HG03469 (cell line): ENCODE measurements around the gene PRIMPOL.
"Not testable (repeated sequence)": the region's sequence is repeated elsewhere in the genome, so short reads cannot be mapped to it uniquely, and the experiment has no call there.

Experiments
- ATAC-seq: cut with Tn5 transposase; IDR thresholded peaks from one replicate; pipeline ENCODE4 v1.9.1; 2021; ENCODE audit warnings: mild to moderate bottlenecking, moderate library complexity, moderate number of reproducible peaks; ENCODE audit not compliant: unreplicated experiment

The PRIMPOL gene

GRCh38 chr4:184636144-184636543 is 13.4 kb upstream of the PRIMPOL start:
- ATAC-seq: no peak

- no peak for ATAC-seq
Observed at GRCh38 chr4:184636897-184637296, 12.6 kb upstream of the PRIMPOL start.

DNA sequence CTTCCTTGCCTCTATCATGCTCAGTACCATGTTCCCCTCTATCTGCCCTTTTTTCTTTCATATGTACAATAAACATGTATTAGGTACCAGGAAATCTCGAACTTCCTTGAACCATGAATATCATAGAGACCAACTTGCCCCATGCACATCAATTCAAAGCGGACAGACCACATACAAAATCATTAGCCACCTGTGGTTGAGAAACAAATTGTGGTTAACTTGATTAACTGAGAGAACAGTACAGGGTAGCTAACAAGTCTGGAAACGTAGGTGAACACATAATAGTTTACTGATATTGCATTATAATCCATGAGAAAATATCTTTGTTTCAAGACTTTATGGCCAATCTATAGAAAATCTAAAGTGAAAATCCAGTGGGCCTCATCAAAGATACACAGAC is 8.5 kb upstream of the PRIMPOL start:
- no peak for ATAC-seq

DNA sequence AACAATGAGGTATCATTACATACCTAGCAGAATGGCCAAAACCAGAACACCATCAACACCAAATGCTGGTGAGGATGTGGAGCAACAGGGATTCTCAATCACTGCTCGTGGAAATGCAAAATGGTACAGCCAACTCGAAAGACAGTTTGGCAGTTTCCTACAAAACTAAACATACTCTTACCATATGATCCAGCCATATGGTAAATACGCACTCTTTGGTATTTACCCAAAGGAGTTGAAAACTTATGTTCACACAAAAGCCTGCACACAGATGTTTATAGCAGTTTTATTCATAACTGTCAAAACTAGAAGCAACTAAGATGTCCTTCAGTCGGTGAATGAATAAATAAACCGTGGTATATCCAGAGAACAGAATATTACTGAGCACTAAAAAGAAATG is 8.1 kb upstream of the PRIMPOL start:
- no peak for ATAC-seq

GRCh38 chr4:184643731-184644130 is 5.8 kb upstream of the PRIMPOL start:
- no peak for ATAC-seq

DNA sequence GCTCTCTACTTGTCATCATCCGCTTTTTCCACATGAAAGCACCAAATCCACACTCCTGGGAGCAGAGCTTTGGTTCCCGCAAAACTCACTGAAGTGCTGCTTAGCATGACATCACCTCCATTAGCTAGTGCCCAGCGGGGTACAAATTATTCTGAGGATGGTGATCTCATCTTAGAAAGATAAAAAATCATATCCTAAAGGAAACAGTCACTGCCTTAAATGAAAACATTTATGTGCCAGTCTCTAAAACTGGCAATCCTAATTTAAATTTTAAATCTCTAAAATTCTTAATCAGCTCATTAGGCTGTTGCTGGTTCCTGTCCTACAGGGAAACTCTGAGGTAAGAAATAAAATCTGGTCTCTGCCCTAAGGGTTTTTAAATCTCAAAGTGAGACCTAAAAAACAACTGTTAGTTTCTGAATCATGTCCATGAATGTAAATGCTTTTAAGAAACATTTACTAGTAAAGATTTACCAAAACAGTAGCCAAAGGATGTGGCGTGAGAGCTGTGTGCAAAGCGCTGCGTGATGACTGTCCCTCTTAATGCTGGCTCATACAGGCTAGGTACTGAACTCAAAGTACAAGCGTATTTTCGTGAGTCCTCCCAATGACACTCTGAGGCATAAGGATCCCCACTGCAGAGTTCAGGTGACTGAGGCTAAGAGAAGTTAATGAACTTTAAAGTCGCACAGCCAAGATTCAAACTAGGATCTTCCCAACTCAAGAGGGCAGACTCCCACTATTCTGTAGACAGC is 4.8 kb upstream of the PRIMPOL start:
- no peak for ATAC-seq

DNA sequence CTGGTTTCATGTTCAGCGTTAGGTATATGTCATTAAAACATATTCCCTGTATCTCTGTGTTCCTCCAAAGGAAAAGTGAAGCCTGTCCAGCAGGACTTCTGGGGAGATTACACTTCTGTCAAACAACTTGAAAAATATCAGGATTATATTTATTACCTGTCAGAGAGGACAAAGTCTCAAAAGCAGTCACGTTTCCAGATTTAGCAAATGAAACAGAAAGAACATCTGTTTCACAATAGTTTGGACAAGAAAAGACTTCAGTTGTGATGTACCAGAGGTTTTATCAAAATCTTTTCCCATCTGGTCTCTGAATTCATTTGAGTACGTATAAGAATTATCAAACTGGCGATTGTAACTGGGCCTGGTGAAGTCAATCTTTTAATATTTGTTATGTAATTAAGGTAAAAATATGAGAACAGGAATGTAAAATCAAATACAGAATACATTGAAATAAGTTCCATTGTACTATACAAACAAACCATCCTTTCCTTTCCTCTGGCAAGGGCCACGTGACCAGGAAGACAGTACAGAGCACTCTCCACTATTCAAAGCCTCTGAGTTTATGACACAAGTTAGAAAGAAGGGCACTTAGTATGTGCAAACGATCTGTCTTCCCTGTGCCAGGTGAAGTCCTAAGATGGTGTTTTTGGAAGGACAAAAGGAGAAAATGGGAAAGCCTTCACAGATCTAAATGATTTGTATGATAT is 3.5 kb upstream of the PRIMPOL start:
- no peak for ATAC-seq

GRCh38 chr4:184647266-184648053 is 2.1 kb upstream of the PRIMPOL start:
- ATAC-seq: no peak

DNA sequence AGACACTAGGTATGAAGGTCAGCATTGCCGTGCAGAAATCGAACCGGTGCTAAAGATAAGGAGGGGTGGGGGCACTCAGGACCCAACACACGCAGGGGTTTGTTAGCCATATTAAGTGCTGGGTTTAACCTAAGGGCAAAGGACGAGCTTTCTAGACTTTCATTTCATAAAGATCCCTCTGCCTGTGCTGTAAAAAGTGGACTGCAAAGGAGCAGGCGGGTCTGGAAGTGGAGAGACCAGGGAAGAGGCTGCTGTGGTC is 1.6 kb upstream of the PRIMPOL start:
- no peak for ATAC-seq

DNA sequence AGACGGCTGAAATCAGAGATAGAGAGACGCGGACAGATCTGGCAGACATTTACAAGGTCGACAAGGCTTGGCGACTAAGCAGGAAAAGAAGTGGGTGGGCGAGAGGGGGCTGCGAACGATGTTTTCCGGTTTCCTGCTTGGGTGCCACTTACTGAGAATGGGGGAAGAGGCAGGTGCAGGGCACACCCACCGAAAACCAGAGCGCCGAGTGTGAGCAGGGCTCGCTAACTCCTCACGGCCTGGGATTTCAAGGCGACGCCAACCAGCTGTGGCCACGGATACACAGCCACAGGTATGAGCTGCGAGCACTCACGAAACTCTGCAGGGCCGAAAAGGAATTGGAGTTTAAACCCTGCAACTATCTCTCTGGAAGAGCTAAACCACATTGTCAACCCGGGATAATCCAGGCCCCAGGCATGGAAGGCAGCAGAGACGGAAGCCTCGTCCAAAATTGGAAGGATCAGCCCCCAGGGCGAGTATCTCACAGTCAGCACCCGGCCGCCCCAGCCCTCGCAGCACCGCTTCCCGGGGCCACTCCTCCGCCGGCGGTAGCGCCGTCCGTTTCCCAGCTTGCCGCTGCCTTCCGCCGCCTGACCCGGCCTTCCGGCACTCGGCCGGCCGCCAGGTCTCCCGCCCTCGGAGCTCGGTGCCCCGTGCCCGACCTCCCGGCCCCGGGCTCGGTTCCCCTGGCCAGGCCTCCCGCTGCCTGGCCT is 1.1 kb upstream of the PRIMPOL start:
- no peak for ATAC-seq

DNA sequence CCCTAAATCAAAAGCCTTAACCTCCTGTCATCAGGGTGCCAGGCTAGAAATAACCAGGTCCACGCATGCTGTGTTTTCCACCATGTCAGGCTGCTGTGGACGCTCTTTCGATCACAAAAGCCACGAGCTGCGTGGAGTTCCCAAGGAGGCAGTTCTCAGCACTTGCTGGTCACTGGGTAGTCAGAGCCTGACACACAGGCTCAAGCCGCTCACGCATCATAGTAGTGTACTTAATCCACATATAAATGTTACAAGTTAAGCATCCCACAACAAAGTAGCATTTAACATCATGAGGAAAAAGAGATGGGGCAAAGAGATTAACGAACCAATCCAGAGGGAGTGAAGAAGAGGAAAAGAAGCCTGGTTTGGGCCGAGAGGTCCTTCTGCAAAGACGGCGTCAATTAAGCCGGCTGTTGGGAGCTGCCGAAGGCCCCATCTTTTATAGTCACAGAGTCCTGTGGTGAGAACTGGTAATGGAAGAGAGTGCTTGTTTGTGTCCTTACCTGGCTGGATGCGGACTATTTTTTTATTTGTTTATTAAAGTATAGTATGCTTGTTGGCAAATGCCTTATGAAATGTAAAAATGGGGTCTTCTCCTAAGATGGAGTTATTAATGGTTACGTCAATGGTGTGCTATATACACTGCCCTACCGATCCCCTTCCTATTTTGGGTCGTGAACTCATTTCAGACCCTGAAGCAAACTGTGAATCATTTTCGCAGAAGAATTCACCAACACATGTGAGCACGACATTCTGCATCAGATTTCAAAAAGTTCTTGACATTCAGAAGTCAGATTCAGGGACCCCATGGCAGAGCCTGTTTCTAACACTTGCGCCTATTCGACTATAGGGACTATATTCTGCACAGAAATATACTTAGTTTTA is 675 bp downstream of the PRIMPOL start:
- no peak for ATAC-seq

- ATAC-seq: no peak
Observed at GRCh38 chr4:184651899-184652298, 2.4 kb downstream of the PRIMPOL start.

- not testable (repeated sequence) for ATAC-seq
Observed at GRCh38 chr4:184652681-184653080, 3.1 kb downstream of the PRIMPOL start.

GRCh38 chr4:184653650-184654049 is 4.1 kb downstream of the PRIMPOL start:
- no peak for ATAC-seq

DNA sequence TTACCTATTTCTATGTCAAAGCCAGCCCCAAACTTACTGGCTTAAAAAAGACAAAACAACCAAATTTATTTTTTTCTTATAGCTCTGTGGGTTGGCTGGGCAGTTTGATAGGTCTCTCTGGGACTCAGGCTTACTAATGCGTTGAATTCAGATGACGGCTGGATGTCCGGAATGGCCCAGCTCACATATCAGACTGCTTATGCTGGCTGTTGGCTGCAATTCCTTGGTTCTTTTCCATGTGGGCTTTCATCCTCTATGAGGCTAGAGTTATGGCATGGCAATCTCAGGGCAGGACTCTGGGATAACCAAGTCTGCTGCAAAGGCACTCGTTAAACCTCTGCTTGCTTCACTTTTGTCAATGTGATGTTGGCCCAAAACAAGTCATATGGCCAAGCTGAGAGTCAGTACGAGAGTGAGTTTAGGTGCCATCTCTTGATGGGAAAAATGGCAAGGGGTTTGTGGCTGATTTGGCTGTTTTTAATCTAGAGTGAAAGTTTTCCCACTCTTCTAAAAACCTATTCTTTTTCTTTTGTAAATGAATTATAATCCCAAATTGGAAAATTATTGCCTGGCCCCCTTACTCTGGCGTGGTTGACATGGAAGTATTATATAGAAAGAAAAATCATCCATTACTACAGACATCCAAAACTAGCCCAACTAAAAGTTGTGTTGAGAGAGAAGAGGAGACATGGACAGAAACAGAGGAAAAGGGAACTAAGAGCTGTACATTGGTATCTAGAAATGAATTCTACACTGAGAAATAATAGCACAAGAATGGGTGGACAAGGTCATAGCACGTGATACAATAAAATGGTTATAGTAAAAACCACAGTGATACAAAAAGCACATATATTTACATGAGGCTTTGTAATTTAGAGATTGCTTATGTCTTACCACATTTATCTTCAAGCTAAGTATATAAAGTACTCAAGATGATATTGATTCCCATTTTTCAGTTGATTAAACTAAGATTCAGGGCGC is 6.6 kb downstream of the PRIMPOL start:
- ATAC-seq: no peak

DNA sequence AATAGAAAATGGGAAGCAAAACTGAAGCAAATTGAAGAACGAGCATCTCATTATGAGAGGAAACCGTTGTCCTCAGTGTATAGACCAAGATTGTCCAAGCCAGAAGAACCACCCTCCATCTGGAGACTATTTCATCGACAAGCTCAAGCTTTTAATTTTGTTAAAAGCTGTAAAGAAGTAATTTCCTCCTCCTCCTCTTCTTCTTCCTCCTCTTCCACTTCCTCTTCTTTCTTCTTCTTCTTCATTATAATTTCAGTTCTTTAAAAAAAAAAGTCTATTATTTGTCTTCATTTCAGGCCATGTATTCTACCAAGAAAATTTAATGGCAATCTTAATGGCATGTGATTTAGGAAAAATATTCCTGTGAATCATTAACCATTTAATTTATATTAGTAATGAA is 7.6 kb downstream of the PRIMPOL start:
- ATAC-seq: no peak

DNA sequence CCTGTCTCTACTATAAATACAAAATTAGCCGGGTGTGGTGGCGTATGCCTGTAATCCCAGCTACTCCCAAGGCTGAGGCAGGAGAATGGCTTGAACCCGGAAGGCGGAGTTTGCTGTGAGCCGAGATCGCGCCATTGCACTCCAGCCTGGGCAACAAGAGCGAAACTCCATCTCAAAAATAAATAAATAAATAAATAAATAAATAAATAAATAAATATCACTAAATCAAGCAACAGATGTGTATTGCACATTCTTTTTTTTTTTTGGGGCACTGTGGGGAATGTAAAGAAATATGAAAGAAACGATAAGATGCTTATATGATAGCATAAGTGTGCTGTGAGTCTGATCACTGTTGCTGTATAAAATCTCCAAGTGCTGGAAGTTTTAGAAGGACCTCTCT is 8.3 kb downstream of the PRIMPOL start:
- not testable (repeated sequence) for ATAC-seq

- no peak for ATAC-seq
Observed at GRCh38 chr4:184660978-184661377, 11.4 kb downstream of the PRIMPOL start.

DNA sequence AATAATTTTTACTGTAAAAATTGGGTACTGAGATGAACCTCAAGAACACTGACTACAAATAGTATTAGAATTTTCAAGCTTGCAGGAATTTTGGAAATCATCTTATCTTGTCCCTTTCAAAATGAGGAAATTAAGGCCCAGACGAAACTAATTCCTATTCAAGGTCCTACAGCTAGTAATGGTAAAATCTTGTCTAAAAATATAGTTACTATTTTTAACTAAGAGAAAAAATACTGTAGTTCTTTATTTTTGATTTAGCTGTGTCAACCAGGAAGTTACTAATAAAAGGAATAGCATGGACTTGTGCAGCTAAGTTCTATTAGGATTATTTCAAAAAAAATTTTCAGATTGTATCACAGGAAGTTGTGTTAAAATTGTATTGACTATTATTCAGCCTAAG is 12.7 kb downstream of the PRIMPOL start:
- no peak for ATAC-seq
